Progenitor cell of endocrine pancreas (in vitro differentiated cells): ENCODE data around the gene CEP170B. TPM values are rescaled to one million over a fixed set of nuclear protein-coding genes. Genes with fewer than 3 reads are reported as not detected.

ENCODE experiments used
- DNase-seq: peaks from one replicate; pipeline ENCODE4 v3.0.0; 2021; ENCODE audit warnings: low spot score; ENCODE audit not compliant: unreplicated experiment
- H3K27ac Mint-ChIP-seq: 2 replicates; pipeline ENCODE4 v1.8.0; 2021; ENCODE audit warnings: mild to moderate bottlenecking, moderate library complexity, mixed read lengths
- H3K27me3 Mint-ChIP-seq: 2 replicates; pipeline ENCODE4 v1.8.0; 2021; ENCODE audit warnings: mixed read lengths
- H3K36me3 Mint-ChIP-seq: 2 replicates; pipeline ENCODE4 v1.8.0; 2022; ENCODE audit warnings: mixed read lengths; ENCODE audit not compliant: insufficient read depth
- H3K4me1 Mint-ChIP-seq: 2 replicates; pipeline ENCODE4 v1.8.0; 2021; ENCODE audit warnings: low read depth, mixed read lengths
- H3K4me3 Mint-ChIP-seq: 2 replicates; pipeline ENCODE4 v1.8.0; 2021; ENCODE audit warnings: low read depth, mild to moderate bottlenecking, moderate library complexity, mixed read lengths
- H3K9me3 Mint-ChIP-seq: 2 replicates; pipeline ENCODE4 v1.8.0; 2021; ENCODE audit warnings: low read depth, mixed read lengths
- CTCF ChIP-seq: fragments of 200-600 bp; sonication (generic); IDR thresholded peaks from one replicate; pipeline ENCODE4 v1.5.0; 2021; ENCODE audit warnings: antibody characterized with exemption, mild to moderate bottlenecking; ENCODE audit not compliant: unreplicated experiment
- total RNA-seq: library from RNA; stranded (reverse); gene quantifications from 2 replicates; pipeline ENCODE4 v1.2.1, GENCODE V29; 2021

Gene CEP170B
- total RNA-seq, 1 donor from 2014 or later, result 48.9 TPM

GRCh38 chr14:104923640-104924420 lies 58.8 kb downstream of the CEP170B start:
- TF ChIP-seq CTCF, result no peak

GRCh38 chr14:104924421-104925213 lies 59.5 kb downstream of the CEP170B start, which contains the start of gene PLD4:
Gene PLD4, plus strand, starts transcription at chr14:104924879. Its CDS starts 2,262 bp downstream, at chr14:104927141.
- Mint-ChIP-seq H3K27me3 (peaks cover 5% of the 10 kb centered on the region), H3K36me3 (peaks cover 3% of the 10 kb centered on the region), H3K4me3 (no peak within 1 kb of the TSS), H3K4me1 (no peaks in the 10 kb centered on the region), H3K9me3 (peaks cover 7% of the 10 kb centered on the region), H3K27ac (no peak within 1 kb of the TSS)
- TF ChIP-seq CTCF, result no peak
- DNase-seq, result no peak

More at GRCh38 chr14:104923640-104924420, 58.8 kb downstream of the CEP170B start:
- H3K9me3 Mint-ChIP-seq, result peaks cover 7% of the 10 kb centered on the region
- peaks cover 1% of the 10 kb centered on the region for H3K4me1 Mint-ChIP-seq
- DNase-seq, result no peak
- H3K4me3 Mint-ChIP-seq, result no peak overlapping the region
- no peak overlapping the region for H3K27ac Mint-ChIP-seq
- no peaks in the 10 kb centered on the region for H3K27me3 Mint-ChIP-seq
- H3K36me3 Mint-ChIP-seq, result peaks cover 3% of the 10 kb centered on the region

- Mint-ChIP-seq H3K36me3 (peaks cover 3% of the 10 kb centered on the region), H3K4me3 (no peak overlapping the region), H3K27me3 (peaks cover 9% of the 10 kb centered on the region), H3K9me3 (peaks cover 7% of the 10 kb centered on the region), H3K4me1 (no peaks in the 10 kb centered on the region), H3K27ac (no peak overlapping the region)
- no peak for DNase-seq
- no peak for TF ChIP-seq CTCF
Observed at GRCh38 chr14:104925214-104925854, 60.3 kb downstream of the CEP170B start.

GRCh38 chr14:104925855-104926609 lies 61.0 kb downstream of the CEP170B start:
- TF ChIP-seq CTCF, result no peak
- DNase-seq, result no peak
- Mint-ChIP-seq H3K4me1 (no peaks in the 10 kb centered on the region), H3K36me3 (peaks cover 3% of the 10 kb centered on the region), H3K27ac (no peak overlapping the region), H3K27me3 (peaks cover 14% of the 10 kb centered on the region), H3K9me3 (peaks cover 6% of the 10 kb centered on the region), H3K4me3 (no peak overlapping the region)
